ENCODE results near the gene TOX4.
"Not testable (repeated sequence)": the region's sequence is repeated elsewhere in the genome, so short reads cannot be mapped to it uniquely, and the experiment has no call there.

Gene TOX4

DNA sequence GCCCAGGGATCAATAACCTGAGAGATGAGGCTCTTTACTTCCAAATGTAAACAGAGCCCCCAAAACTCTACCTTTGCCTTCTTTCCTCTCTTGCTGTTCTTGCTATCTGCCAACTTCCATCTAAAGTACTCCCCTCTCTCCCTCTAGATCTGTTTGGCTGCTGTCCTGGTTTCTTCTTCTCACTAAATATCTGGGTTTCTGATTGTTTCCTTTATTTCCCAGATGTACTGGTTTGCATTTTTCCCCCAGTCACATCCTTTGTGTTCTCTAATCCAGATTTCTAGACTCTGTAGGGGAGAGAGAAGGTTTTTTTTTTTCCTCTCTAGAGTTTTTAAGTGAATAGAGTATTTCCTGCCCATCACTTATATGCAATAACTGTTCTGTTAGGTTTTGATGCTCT lies 56.3 kb downstream of the TOX4 start:
- no peak for DNase-seq (ENCODE audit: low read depth in 1 of 2, low spot score in 1 of 2)

- DNase-seq (ENCODE audit: low read depth in 1 of 2, low spot score in 1 of 2), result no peak
Observed at GRCh38 chr14:21534576-21534975, 57.6 kb downstream of the TOX4 start.

DNA sequence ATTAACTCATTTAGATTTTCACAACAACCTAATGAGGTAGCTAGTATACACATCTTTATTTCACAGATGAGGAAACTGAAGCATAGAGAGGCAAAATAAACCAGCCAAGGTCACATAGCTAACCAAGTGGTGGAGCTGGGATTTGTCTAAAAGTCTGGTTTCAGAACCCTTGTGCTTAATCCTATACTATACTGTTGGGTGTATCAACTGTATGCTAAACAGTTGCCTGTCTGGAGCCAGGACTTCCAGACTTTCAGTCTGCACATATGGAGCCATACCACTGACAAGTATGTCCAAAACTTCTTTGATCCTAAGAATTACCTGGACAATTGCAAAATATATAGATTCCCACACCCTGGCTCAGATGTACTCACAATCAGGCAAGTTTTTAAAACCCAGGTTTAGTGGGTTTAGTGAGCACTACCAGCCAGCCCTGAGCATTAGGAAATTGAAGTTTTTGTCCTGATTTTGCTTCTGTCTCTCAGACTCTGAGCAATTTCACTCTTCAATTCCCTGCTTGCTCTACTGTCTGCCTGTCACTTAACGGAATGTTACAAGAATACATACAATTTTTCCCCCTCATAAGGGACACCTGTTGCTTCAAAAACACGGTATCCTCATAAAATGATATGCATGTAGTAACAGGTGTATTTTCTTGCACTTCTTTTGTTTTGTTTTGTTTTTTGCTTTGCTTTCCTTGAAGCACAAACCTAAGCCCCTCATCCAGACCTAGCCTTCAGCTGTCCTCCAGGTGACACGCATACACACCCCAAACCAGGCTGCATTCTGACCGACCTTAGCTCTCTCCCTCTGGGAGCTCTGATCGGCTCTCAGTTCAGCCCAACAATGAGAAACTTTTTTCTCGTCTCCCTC lies 58.8 kb downstream of the TOX4 start:
- no peak for DNase-seq (ENCODE audit: low read depth in 1 of 2, low spot score in 1 of 2)

DNA sequence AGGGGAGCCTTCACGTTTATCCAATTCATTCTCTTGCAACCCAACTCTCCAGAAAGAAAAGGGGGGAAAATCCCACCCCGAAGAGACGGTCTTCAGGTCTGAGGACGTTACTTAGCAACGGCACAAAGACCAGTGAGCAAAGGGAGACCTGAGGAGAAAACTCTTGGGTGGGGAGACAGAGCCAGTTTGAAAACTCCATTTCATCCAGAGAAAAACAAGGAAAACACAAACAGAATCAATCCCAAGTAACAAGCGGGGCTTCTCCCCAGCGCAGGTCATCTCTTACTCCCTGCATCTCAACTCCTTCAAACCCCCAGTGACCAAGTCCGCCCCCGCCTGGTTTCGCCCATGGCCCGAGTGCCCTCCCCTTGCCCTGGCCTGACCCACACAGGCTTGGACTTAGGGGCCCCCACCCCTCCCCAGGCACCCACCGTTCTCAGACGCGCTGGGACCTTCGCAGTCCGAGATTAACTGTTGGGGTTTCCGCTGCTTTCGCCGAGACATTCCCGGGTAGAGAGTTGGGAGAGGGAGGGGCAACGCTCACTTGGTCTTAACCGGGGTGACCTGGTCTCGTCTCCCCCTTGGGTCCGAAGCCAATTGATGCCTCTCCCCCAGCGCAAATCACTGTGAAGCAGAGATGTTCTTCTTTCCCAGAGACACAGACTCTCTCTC lies 59.6 kb downstream of the TOX4 start:
- DNase-seq (ENCODE audit: low read depth in 1 of 2, low spot score in 1 of 2), result no peak

GRCh38 chr14:21537090-21537424 lies 60.1 kb downstream of the TOX4 start:
- DNase-seq (ENCODE audit: low read depth in 1 of 2, low spot score in 1 of 2), result no peak

- no peak for DNase-seq (ENCODE audit: low read depth in 1 of 2, low spot score in 1 of 2)
Observed at GRCh38 chr14:21539189-21539940, 62.4 kb downstream of the TOX4 start.

- no peak for DNase-seq (ENCODE audit: low read depth in 1 of 2, low spot score in 1 of 2)
Observed at GRCh38 chr14:21541413-21542074, 64.5 kb downstream of the TOX4 start.

GRCh38 chr14:21543521-21543960 lies 66.5 kb downstream of the TOX4 start:
- DNase-seq (ENCODE audit: low read depth in 1 of 2, low spot score in 1 of 2), result no peak

DNA sequence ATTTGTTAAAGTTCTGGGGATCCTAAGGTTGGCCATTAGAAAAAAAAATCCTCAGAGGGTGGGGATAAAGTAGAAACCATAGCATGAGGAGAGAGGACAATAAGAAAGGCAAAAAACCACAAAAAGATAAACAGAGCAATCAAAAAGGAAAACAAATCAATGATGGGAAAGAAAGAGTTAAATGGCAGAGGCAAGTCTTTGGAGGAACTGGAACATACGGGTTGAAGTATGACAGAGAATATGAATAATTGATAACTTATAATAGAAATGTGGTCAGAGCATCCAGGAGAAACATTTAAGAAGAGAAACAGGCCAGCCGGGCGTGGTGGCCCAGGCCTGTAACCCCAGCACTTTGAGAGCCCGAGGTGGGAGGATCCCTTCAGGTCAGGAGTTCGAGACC lies 67.0 kb downstream of the TOX4 start:
- DNase-seq (ENCODE audit: low read depth in 1 of 2, low spot score in 1 of 2), result no peak

DNA sequence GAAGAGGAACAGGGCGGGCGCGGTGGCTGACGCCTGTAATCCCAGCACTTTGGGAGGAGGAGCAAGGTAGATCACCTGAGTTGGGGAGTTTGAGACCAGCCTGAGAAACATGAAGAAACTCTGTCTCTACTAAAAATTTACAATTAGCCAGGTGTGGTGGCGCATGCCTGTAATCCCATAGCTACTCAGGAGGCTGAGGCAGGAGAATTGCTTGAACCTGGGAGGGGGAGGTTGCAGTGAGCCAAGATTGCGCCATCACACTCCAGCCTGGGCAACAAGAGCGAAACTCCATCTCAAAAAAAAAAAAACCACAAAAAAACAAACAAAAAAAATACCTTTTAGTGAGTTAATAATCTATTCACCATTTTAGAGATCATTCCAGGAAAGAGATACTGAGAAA lies 67.6 kb downstream of the TOX4 start:
- DNase-seq (ENCODE audit: low read depth in 1 of 2, low spot score in 1 of 2), result not testable (repeated sequence)

All from stimulated activated CD4-positive, alpha-beta T cell treated with anti-CD3 and anti-CD28 coated beads, Interleukin-15, amount 100 ng/mL, for 1 hour (primary cell).